CD4-positive, alpha-beta T cell treated with Interleukin-4 for 1 hour (primary cell): ENCODE data around the gene LYZL2.
"Not testable (repeated sequence)": the region's sequence is repeated elsewhere in the genome, so short reads cannot be mapped to it uniquely, and the experiment has no call there.

Experiments used
- DNase-seq, 2 donors: peaks; one replicate each; pipeline ENCODE4 v3.0.0-alpha.2; 2020 to 2022

The LYZL2 gene

GRCh38 chr10:30629653-30630052 lies at the start of gene LYZL2:
LYZL2 (minus strand) TSS chr10:30629753; CDS start chr10:30626915, 2,838 bp downstream.
- no peak for DNase-seq

- not testable (repeated sequence) for DNase-seq
Measured at GRCh38 chr10:30677616-30678015, 48.1 kb upstream of the LYZL2 start.

- not testable (repeated sequence) for DNase-seq
Measured at GRCh38 chr10:30677146-30677545, 47.6 kb upstream of the LYZL2 start.

- DNase-seq = no peak
Measured at GRCh38 chr10:30675791-30676718, 46.5 kb upstream of the LYZL2 start.

GRCh38 chr10:30674796-30675195 lies 45.2 kb upstream of the LYZL2 start:
- no peak for DNase-seq

GRCh38 chr10:30673262-30673661 lies 43.7 kb upstream of the LYZL2 start:
- DNase-seq = not testable (repeated sequence)

GRCh38 chr10:30672338-30672737 lies 42.8 kb upstream of the LYZL2 start:
- DNase-seq = not testable (repeated sequence)

- peak; percentile 38 to 57 for DNase-seq
Measured at GRCh38 chr10:30671026-30671616, 41.6 kb upstream of the LYZL2 start.

- DNase-seq = not testable (repeated sequence)
Measured at GRCh38 chr10:30667982-30668381, 38.4 kb upstream of the LYZL2 start.

- not testable (repeated sequence) for DNase-seq
Measured at GRCh38 chr10:30663403-30663802, 33.9 kb upstream of the LYZL2 start.

GRCh38 chr10:30662814-30663213 lies 33.3 kb upstream of the LYZL2 start:
- DNase-seq = no peak

GRCh38 chr10:30660314-30660713 lies 30.8 kb upstream of the LYZL2 start:
- DNase-seq = not testable (repeated sequence)

GRCh38 chr10:30656233-30656632 lies 26.7 kb upstream of the LYZL2 start:
- DNase-seq = no peak

GRCh38 chr10:30655001-30655400 lies 25.4 kb upstream of the LYZL2 start:
- DNase-seq = not testable (repeated sequence)

- not testable (repeated sequence) for DNase-seq
Measured at GRCh38 chr10:30651470-30652397, 22.2 kb upstream of the LYZL2 start.

- DNase-seq = no peak
Measured at GRCh38 chr10:30647089-30647488, 17.5 kb upstream of the LYZL2 start.

GRCh38 chr10:30645340-30645827 lies 15.8 kb upstream of the LYZL2 start:
- no peak for DNase-seq

GRCh38 chr10:30644408-30644861 lies 14.9 kb upstream of the LYZL2 start:
- DNase-seq = not testable (repeated sequence)

GRCh38 chr10:30643557-30644199 lies 14.1 kb upstream of the LYZL2 start:
- not testable (repeated sequence) for DNase-seq

GRCh38 chr10:30642856-30643255 lies 13.3 kb upstream of the LYZL2 start:
- not testable (repeated sequence) for DNase-seq

- DNase-seq = peak in 1 of 2 donors; percentile 45
Measured at GRCh38 chr10:30639946-30640786, 10.6 kb upstream of the LYZL2 start.
